Sigmoid colon (tissue), 4 donors: ENCODE measurements around the gene TOX3.

Experiments
- EP300 ChIP-seq, 4 donors: sonication (generic); formaldehyde crosslinking; IDR thresholded peaks; one replicate each; pipeline ENCODE4 v1.6.1; 2017; ENCODE audit warnings: antibody characterized with exemption in 4 of 4
- POLR2A ChIP-seq, 2 donors: fragments of 450-650 bp; IDR thresholded peaks; one replicate each; pipeline ENCODE4 v1.6.1; 2016; ENCODE audit warnings: antibody characterized with exemption in 2 of 2, mild to moderate bottlenecking in 2 of 2, moderate library complexity in 2 of 2
- POLR2AphosphoS5 ChIP-seq, 4 donors: sonication (generic); formaldehyde crosslinking; IDR thresholded peaks; one replicate each; pipeline ENCODE4 v1.6.1; 2017; ENCODE audit warnings: antibody characterized with exemption in 4 of 4
- TF ChIP-seq, protein P1 (sequence below), 4 experiments: fragments of 450-650 bp in 3 of 4; fragments of 200-600 bp in 1 of 4; IDR thresholded peaks; one replicate each; pipeline ENCODE4 v1.5.1; 2016 to 2019; ENCODE audit warnings: antibody characterized with exemption in 4 of 4, mild to moderate bottlenecking in 3 of 4, moderate library complexity in 2 of 4

DNA sequence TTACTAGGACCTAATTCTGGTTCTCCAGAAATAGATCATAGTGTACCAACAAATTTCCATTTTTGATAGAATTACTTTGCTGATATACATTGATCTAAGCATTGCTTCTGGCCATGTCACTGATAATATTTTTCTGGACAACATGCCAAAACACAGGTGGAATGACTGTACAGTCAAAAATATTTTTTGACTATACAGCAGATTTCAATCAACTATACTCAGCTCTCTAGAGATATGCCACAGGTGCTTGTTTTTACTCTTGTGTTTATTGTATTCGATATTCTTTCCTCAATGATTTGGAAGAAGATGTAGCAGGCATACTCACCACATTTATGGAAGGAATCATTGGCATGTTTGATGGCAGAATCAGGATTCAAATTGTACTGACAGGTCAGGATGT, 21.6 kb upstream of the TOX3 start:
- TF ChIP-seq POLR2A (IDR thresholded peaks at IDR 0.05): no peak
- TF ChIP-seq, protein P1, sequence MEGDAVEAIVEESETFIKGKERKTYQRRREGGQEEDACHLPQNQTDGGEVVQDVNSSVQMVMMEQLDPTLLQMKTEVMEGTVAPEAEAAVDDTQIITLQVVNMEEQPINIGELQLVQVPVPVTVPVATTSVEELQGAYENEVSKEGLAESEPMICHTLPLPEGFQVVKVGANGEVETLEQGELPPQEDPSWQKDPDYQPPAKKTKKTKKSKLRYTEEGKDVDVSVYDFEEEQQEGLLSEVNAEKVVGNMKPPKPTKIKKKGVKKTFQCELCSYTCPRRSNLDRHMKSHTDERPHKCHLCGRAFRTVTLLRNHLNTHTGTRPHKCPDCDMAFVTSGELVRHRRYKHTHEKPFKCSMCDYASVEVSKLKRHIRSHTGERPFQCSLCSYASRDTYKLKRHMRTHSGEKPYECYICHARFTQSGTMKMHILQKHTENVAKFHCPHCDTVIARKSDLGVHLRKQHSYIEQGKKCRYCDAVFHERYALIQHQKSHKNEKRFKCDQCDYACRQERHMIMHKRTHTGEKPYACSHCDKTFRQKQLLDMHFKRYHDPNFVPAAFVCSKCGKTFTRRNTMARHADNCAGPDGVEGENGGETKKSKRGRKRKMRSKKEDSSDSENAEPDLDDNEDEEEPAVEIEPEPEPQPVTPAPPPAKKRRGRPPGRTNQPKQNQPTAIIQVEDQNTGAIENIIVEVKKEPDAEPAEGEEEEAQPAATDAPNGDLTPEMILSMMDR (IDR thresholded peaks at IDR 0.05): no peak
- no peak for TF ChIP-seq POLR2AphosphoS5 (IDR thresholded peaks at IDR 0.05)
- no peak for TF ChIP-seq EP300 (IDR thresholded peaks at IDR 0.05)
